ENCODE measurements around the gene ANKRD53.

ANKRD53 gene

GRCh38 chr2:70960833-70961647, 17.4 kb upstream of the ANKRD53 start:
- ChIA-PET CTCF (interaction anchor here (0.6 to 2.0 kb wide), 4 partner anchors 13 to 1174 kb away, joined by 4 to 7 read pairs (median 6); no protein-coding TSS in a partner anchor), POLR2A (ENCODE audit: low non-redundant PET) (no interaction called here)
- DNase-seq (ENCODE audit: low spot score): no peak
- no peak overlapping the region for H3K27ac ChIP-seq
- no peak for TF ChIP-seq CTCF (conservative IDR thresholded peaks at IDR 0.05; ENCODE audit: low read depth)

- DNase-seq (ENCODE audit: low spot score): no peak
- no peak for TF ChIP-seq CTCF (conservative IDR thresholded peaks at IDR 0.05; ENCODE audit: low read depth)
- POLR2A ChIA-PET (ENCODE audit: low non-redundant PET): no interaction called here
- CTCF ChIA-PET: interaction anchor here (0.6 to 2.0 kb wide), 2 partner anchors 13 to 232 kb away, joined by 4 to 7 read pairs; no protein-coding TSS in a partner anchor
- no peak overlapping the region for H3K27ac ChIP-seq
Measured at GRCh38 chr2:70961648-70961994, 16.8 kb upstream of the ANKRD53 start.

- CTCF ChIA-PET: interaction anchor here (0.6 to 2.0 kb wide), 2 partner anchors 14 to 25 kb away, joined by 3 to 7 read pairs; no protein-coding TSS in a partner anchor
- DNase-seq (ENCODE audit: low spot score): no peak
- no peak overlapping the region for H3K27ac ChIP-seq
- TF ChIP-seq CTCF (conservative IDR thresholded peaks at IDR 0.05; ENCODE audit: low read depth): no peak
- POLR2A ChIA-PET (ENCODE audit: low non-redundant PET): no interaction called here
Measured at GRCh38 chr2:70962211-70962884, 16.1 kb upstream of the ANKRD53 start.

GRCh38 chr2:70962885-70963878, 15.2 kb upstream of the ANKRD53 start:
- ChIA-PET CTCF (interaction anchor here (0.6 kb wide), 1 partner anchor 26 kb away, joined by 3 read pairs; no protein-coding TSS in a partner anchor), POLR2A (ENCODE audit: low non-redundant PET) (no interaction called here)
- no peak for DNase-seq (ENCODE audit: low spot score)
- no peak for TF ChIP-seq CTCF (conservative IDR thresholded peaks at IDR 0.05; ENCODE audit: low read depth)
- H3K27ac ChIP-seq: no peak overlapping the region

- no peak overlapping the region for H3K27ac ChIP-seq
- no peak for DNase-seq (ENCODE audit: low spot score)
- no peak for TF ChIP-seq CTCF (conservative IDR thresholded peaks at IDR 0.05; ENCODE audit: low read depth)
- ChIA-PET POLR2A (ENCODE audit: low non-redundant PET) (no interaction called here), CTCF (interaction anchor here (0.7 to 2.0 kb wide), 6 partner anchors 10 to 97 kb away, joined by 4 to 18 read pairs (median 9); partner anchors contain the start of gene ANKRD53)
Measured at GRCh38 chr2:70964133-70964532, 14.3 kb upstream of the ANKRD53 start.

Data from RWPE1 (cell line).